Activated T-cell treated with anti-CD3 and anti-CD28 coated beads, Interleukin-2, amount 50 U/mL, for 72 hours (primary cell): ENCODE results near the gene YEATS4. TPM values are rescaled to one million over a fixed set of nuclear protein-coding genes. Genes with fewer than 3 reads are reported as not detected.

Source experiments
- ATAC-seq, 2 donors: fragments of 150-1000 bp; cut with Tn5 transposase; replicated peaks in 1 of 2; 2 replicates each; pipeline ENCODE4 v1.10.0; 2021; ENCODE audit warnings: moderate library complexity in 2 of 2, mild to moderate bottlenecking in 1 of 2
- DNase-seq, 2 donors: peaks; one replicate each; pipeline ENCODE4 v3.0.0; 2021 to 2022; ENCODE audit warnings: mixed read lengths in 1 of 2
- H3K27ac Mint-ChIP-seq: one replicate; pipeline ENCODE4 v1.8.0; 2022; ENCODE audit warnings: mild to moderate bottlenecking, moderate library complexity, mixed read lengths
- H3K27me3 Mint-ChIP-seq: one replicate; pipeline ENCODE4 v1.8.0; 2022; ENCODE audit warnings: low read depth, mixed read lengths
- H3K36me3 Mint-ChIP-seq, 2 donors: one replicate each; pipeline ENCODE4 v1.8.0; 2022; ENCODE audit warnings: mixed read lengths in 2 of 2, mild to moderate bottlenecking in 1 of 2; ENCODE audit not compliant: insufficient read depth in 2 of 2
- H3K4me1 Mint-ChIP-seq: one replicate; pipeline ENCODE4 v1.8.0; 2022; ENCODE audit warnings: low read depth, mixed read lengths
- H3K4me3 Mint-ChIP-seq, 2 donors: one replicate each; pipeline ENCODE4 v1.8.0; 2022; ENCODE audit warnings: mild to moderate bottlenecking in 2 of 2, mixed read lengths in 2 of 2, moderate library complexity in 2 of 2
- H3K9me3 Mint-ChIP-seq, 2 donors: one replicate each; pipeline ENCODE4 v1.8.0; 2022; ENCODE audit warnings: mixed read lengths in 2 of 2
- total RNA-seq, 2 donors: library from RNA; stranded (reverse); gene quantifications; one replicate each; pipeline ENCODE4 v1.2.3, GENCODE V29; 2022

Gene YEATS4
- total RNA-seq, 2 donors from 2014 or later: 49.3 to 54.5 TPM

GRCh38 chr12:69433653-69434052, 74.1 kb downstream of the YEATS4 start:
- no peak for DNase-seq
- no peak overlapping the region for H3K27ac Mint-ChIP-seq
- ATAC-seq: no peak

GRCh38 chr12:69435644-69436043, 76.1 kb downstream of the YEATS4 start:
- H3K36me3 Mint-ChIP-seq: no peaks in the 10 kb centered on the region
- H3K27ac Mint-ChIP-seq: no peak overlapping the region
- no peaks in the 10 kb centered on the region for H3K4me1 Mint-ChIP-seq
- ATAC-seq: no peak
- no peaks in the 10 kb centered on the region for H3K9me3 Mint-ChIP-seq
- no peaks in the 10 kb centered on the region for H3K27me3 Mint-ChIP-seq
- no peak for DNase-seq
- no peak overlapping the region for H3K4me3 Mint-ChIP-seq

More at GRCh38 chr12:69433653-69434052, 74.1 kb downstream of the YEATS4 start:
- no peaks in the 10 kb centered on the region for H3K9me3 Mint-ChIP-seq
- H3K27me3 Mint-ChIP-seq: no peaks in the 10 kb centered on the region
- no peak overlapping the region for H3K4me3 Mint-ChIP-seq
- no peaks in the 10 kb centered on the region for H3K36me3 Mint-ChIP-seq
- no peaks in the 10 kb centered on the region for H3K4me1 Mint-ChIP-seq

GRCh38 chr12:69437073-69437472, 77.5 kb downstream of the YEATS4 start:
- no peaks in the 10 kb centered on the region for H3K27me3 Mint-ChIP-seq
- DNase-seq: no peak
- H3K4me1 Mint-ChIP-seq: no peaks in the 10 kb centered on the region
- no peak overlapping the region for H3K4me3 Mint-ChIP-seq
- no peaks in the 10 kb centered on the region for H3K36me3 Mint-ChIP-seq
- H3K9me3 Mint-ChIP-seq: no peaks in the 10 kb centered on the region
- no peak overlapping the region for H3K27ac Mint-ChIP-seq
- ATAC-seq: no peak

- no peak for DNase-seq
- no peak for ATAC-seq
- no peak overlapping the region for H3K27ac Mint-ChIP-seq
- no peaks in the 10 kb centered on the region for H3K36me3 Mint-ChIP-seq
- H3K9me3 Mint-ChIP-seq: no peaks in the 10 kb centered on the region
- no peaks in the 10 kb centered on the region for H3K4me1 Mint-ChIP-seq
- no peak overlapping the region for H3K4me3 Mint-ChIP-seq
- no peaks in the 10 kb centered on the region for H3K27me3 Mint-ChIP-seq
These were observed 79.0 kb downstream of the YEATS4 start for GRCh38 chr12:69438539-69438938.

GRCh38 chr12:69440016-69440415, 80.5 kb downstream of the YEATS4 start:
- DNase-seq (no peak), ATAC-seq (no peak)
- Mint-ChIP-seq H3K27ac (no peak overlapping the region), H3K27me3 (no peaks in the 10 kb centered on the region), H3K4me1 (no peaks in the 10 kb centered on the region), H3K9me3 (no peaks in the 10 kb centered on the region), H3K4me3 (no peak overlapping the region), H3K36me3 (no peaks in the 10 kb centered on the region)

Other genes starting within 250 kb of the YEATS4 start
- gene CPSF6, start 120.2 kb upstream of the YEATS4 start, total RNA-seq: 10 to 100 TPM; 86.1 to 97.2 TPM
- gene LYZ, start 11.4 kb upstream of the YEATS4 start, total RNA-seq: under 1 TPM in 1 of 2 donors, not detected in 1; 0.37 TPM
- gene FRS2, start 110.6 kb downstream of the YEATS4 start, total RNA-seq: 10 to 100 TPM; 13.0 to 13.2 TPM
- gene CCT2, start 225.7 kb downstream of the YEATS4 start, total RNA-seq: 100 to 1,000 TPM; 162 to 191 TPM